IMR-90 (cell line): ENCODE measurements around the gene CMSS1. TPM values are rescaled to one million over a fixed set of nuclear protein-coding genes. Genes with fewer than 3 reads are reported as not detected.

Experiments used
- ATAC-seq: fragments of 200-7000 bp; cut with Tn5 transposase; 2 replicates; pipeline ENCODE4 v1.9.1; 2020; ENCODE audit warnings: low read depth, mild to moderate bottlenecking, moderate library complexity
- BruUV-seq: library from RNA; stranded (reverse); fragments of 400-500 nt; replicated peaks from 2 replicates; lab custom pipeline; 2021; lab: Mats Ljungman, UMichigan
- CTCF ChIA-PET: fragments of 300-600 bp; formaldehyde crosslinking; extraction: SDS; loops from one replicate; lab custom pipeline; 2021; ENCODE audit warnings: antibody characterized with exemption; lab: Yijun Ruan, JAX
- POLR2A ChIA-PET: fragments of 300-600 bp; sonication (Branson Sonifier 250); formaldehyde crosslinking; loops from one replicate; lab custom pipeline; 2022; ENCODE audit warnings: antibody characterized with exemption; ENCODE audit not compliant: unreplicated experiment; lab: Charles Lee
- DNase-seq: peaks from one replicate; pipeline ENCODE4 v3.0.0; 2013
- H2AFZ ChIP-seq: replicated peaks from 2 replicates; pipeline ENCODE3; 2013; ENCODE audit warnings: low read length, mild to moderate bottlenecking; ENCODE audit not compliant: poor library complexity
- H2AK5ac ChIP-seq: 2 replicates; pipeline ENCODE4 v1.6.1; 2013; ENCODE audit warnings: low read depth, low read length, inconsistent platforms
- H2AK9ac ChIP-seq: replicated peaks from 2 replicates; pipeline ENCODE3; 2013; ENCODE audit warnings: mild to moderate bottlenecking, low read depth, low read length, moderate library complexity; ENCODE audit not compliant: poor library complexity
- H2BK120ac ChIP-seq: 2 replicates; pipeline ENCODE4 v1.6.1; 2013; ENCODE audit warnings: low read depth, low read length, inconsistent platforms
- H2BK15ac ChIP-seq: 3 replicates; pipeline ENCODE4 v1.6.1; 2013; ENCODE audit warnings: low read depth, low read length, inconsistent platforms
- H2BK20ac ChIP-seq: 2 replicates; pipeline ENCODE4 v1.6.1; 2013; ENCODE audit warnings: low read depth, mild to moderate bottlenecking, inconsistent platforms, low read length, moderate library complexity
- H2BK5ac ChIP-seq: 2 replicates; pipeline ENCODE4 v1.6.1; 2013; ENCODE audit warnings: mild to moderate bottlenecking, low read depth, low read length, inconsistent platforms; ENCODE audit not compliant: poor library complexity, severe bottlenecking
- H3K14ac ChIP-seq: replicated peaks from 2 replicates; pipeline ENCODE4 v1.6.1; 2013; ENCODE audit warnings: low read depth, low read length, inconsistent platforms
- H3K18ac ChIP-seq: 2 replicates; pipeline ENCODE4 v1.6.1; 2013; ENCODE audit warnings: low read depth, low read length, control low read depth
- H3K23ac ChIP-seq: 2 replicates; pipeline ENCODE4 v1.6.1; 2013; ENCODE audit warnings: low read depth, low read length, inconsistent platforms
- H3K27ac ChIP-seq: 2 replicates; pipeline ENCODE4 v1.5.1; 2013; ENCODE audit warnings: mild to moderate bottlenecking, control low read depth, low read length; ENCODE audit not compliant: insufficient read depth
- H3K27me3 ChIP-seq: 2 replicates; pipeline ENCODE4 v1.6.1; 2013; ENCODE audit warnings: low read length; ENCODE audit not compliant: control insufficient read depth, insufficient read depth
- H3K36me3 ChIP-seq: 2 replicates; pipeline ENCODE4 v1.6.1; 2013; ENCODE audit warnings: low read length, mixed read lengths; ENCODE audit not compliant: control insufficient read depth, insufficient read depth
- H3K4ac ChIP-seq: 2 replicates; pipeline ENCODE4 v1.6.1; 2013; ENCODE audit warnings: low read depth, low read length, inconsistent platforms
- H3K4me1 ChIP-seq: 2 replicates; pipeline ENCODE4 v1.6.1; 2013; ENCODE audit warnings: low read length, mixed read lengths; ENCODE audit not compliant: control insufficient read depth, insufficient read depth
- H3K4me2 ChIP-seq: 2 replicates; pipeline ENCODE4 v1.6.1; 2013; ENCODE audit warnings: low read depth, mild to moderate bottlenecking, control low read depth, low read length, moderate library complexity
- H3K4me3 ChIP-seq: 2 replicates; pipeline ENCODE4 v1.5.1; 2013; ENCODE audit warnings: low read depth, mild to moderate bottlenecking, control low read depth, low read length, moderate library complexity; ENCODE audit not compliant: insufficient read depth
- H3K56ac ChIP-seq: 2 replicates; pipeline ENCODE4 v1.6.1; 2013; ENCODE audit warnings: low read length, inconsistent platforms; ENCODE audit not compliant: insufficient read depth; ENCODE audit errors: extremely low read depth
- H3K79me1 ChIP-seq, 2 experiments: 2 replicates each; pipeline ENCODE4 v1.6.1; 2013; ENCODE audit warnings: low read length in 2 of 2, inconsistent platforms in 1 of 2, low read depth in 1 of 2
- H3K9ac ChIP-seq: 2 replicates; pipeline ENCODE4 v1.6.1; 2013; ENCODE audit warnings: low read depth, low read length, control low read depth
- H3K9me1 ChIP-seq: 2 replicates; pipeline ENCODE4 v1.6.1; 2013; ENCODE audit warnings: low read length, inconsistent platforms; ENCODE audit not compliant: insufficient read depth
- H3K9me3 ChIP-seq: 2 replicates; pipeline ENCODE4 v1.6.1; 2013; ENCODE audit warnings: low read length; ENCODE audit not compliant: control insufficient read depth, insufficient read depth
- H4K20me1 ChIP-seq: 2 replicates; pipeline ENCODE4 v1.6.1; 2013; ENCODE audit warnings: low read length, inconsistent platforms; ENCODE audit not compliant: insufficient read depth
- H4K5ac ChIP-seq: 2 replicates; pipeline ENCODE4 v1.6.1; 2013; ENCODE audit warnings: mild to moderate bottlenecking, low read depth, low read length, control low read depth
- H4K8ac ChIP-seq, 2 experiments: 2 replicates each; pipeline ENCODE4 v1.6.1; 2013; ENCODE audit warnings: low read depth in 2 of 2, low read length in 2 of 2, control low read depth in 1 of 2, inconsistent platforms in 1 of 2
- H4K91ac ChIP-seq: 2 replicates; pipeline ENCODE4 v1.6.1; 2013; ENCODE audit warnings: low read depth, low read length, inconsistent platforms; ENCODE audit not compliant: insufficient read depth
- CEBPB ChIP-seq: IDR thresholded peaks from 2 replicates; pipeline ENCODE4 v1.6.1; 2012; ENCODE audit warnings: low read depth, low read length, improper control_type of control experiment
- FOS ChIP-seq: fragments of 150-350 bp; IDR thresholded peaks from 2 replicates; pipeline ENCODE4 v1.6.1; 2016; ENCODE audit warnings: low read depth, low read length
- MAFK ChIP-seq: IDR thresholded peaks from 2 replicates; pipeline ENCODE4 v1.6.1; 2012; ENCODE audit warnings: low read depth, low read length, improper control_type of control experiment
- MAZ ChIP-seq: IDR thresholded peaks from 2 replicates; pipeline ENCODE4 v1.6.1; 2012; ENCODE audit warnings: low read depth, mild to moderate bottlenecking, low read length, improper control_type of control experiment, moderate library complexity, borderline replicate concordance
- MXI1 ChIP-seq: IDR thresholded peaks from 2 replicates; pipeline ENCODE4 v1.6.1; 2012; ENCODE audit warnings: low read depth, mild to moderate bottlenecking, low read length, moderate library complexity, borderline replicate concordance
- NFE2L2 ChIP-seq: fragments of 150-350 bp; IDR thresholded peaks from 2 replicates; pipeline ENCODE4 v1.6.1; 2016; ENCODE audit warnings: low read depth, mild to moderate bottlenecking, low read length
- RAD21 ChIP-seq: IDR thresholded peaks from 2 replicates; pipeline ENCODE4 v1.6.1; 2012; ENCODE audit warnings: low read length, improper control_type of control experiment
- RFX5 ChIP-seq: IDR thresholded peaks from 2 replicates; pipeline ENCODE4 v1.8.0; 2012; ENCODE audit warnings: low read depth, mild to moderate bottlenecking, low read length, moderate library complexity
- SMC3 ChIP-seq: fragments of 150-350 bp; IDR thresholded peaks from 2 replicates; pipeline ENCODE4 v1.6.1; 2016; ENCODE audit warnings: low read depth, mild to moderate bottlenecking, antibody characterized with exemption, low read length, moderate library complexity
- WGBS, 2 experiments: methylation state at CpG; one replicate each; pipeline versions ENCODE4 v1.1.5 to v1.1.7; 2013; ENCODE audit warnings: missing lambda C conversion rate in 2 of 2; ENCODE audit not compliant: insufficient read length in 1 of 2; ENCODE audit errors: extremely low coverage in 2 of 2; 5-methylcytosine and 5-hydroxymethylcytosine counted together
- dilution Hi-C: fragments of 300-500 bp; cut with HindIII; formaldehyde crosslinking; loops from one replicate; pipeline ENCODE4 v1.14.3; 2018; ENCODE audit warnings: low sequenced_read_pairs; ENCODE audit not compliant: unreplicated experiment
- in situ Hi-C: fragments of 300-500 bp; cut with MboI; formaldehyde crosslinking; loops from 3 replicates; pipeline ENCODE4 v1.14.3; 2019; ENCODE audit warnings: low sequenced_read_pairs, inconsistent platforms, mixed read lengths
- intact Hi-C: fragments of 100-400 bp; cut with micrococcal nuclease; formaldehyde crosslinking; loops from 2 replicates; pipeline ENCODE4 v1.10.0; 2022
- polyA plus RNA-seq, 3 experiments: library from polyadenylated mRNA; depleted of rRNA; stranded (reverse); fragments of >200 nt; gene quantifications; 2 replicates each; pipeline ENCODE4 v1.2.3, GENCODE V29; 2012; ENCODE audit warnings: low replicate concordance in 1 of 3
- total RNA-seq: library from RNA; depleted of rRNA; stranded (reverse); fragments of >200 nt; gene quantifications from 2 replicates; pipeline ENCODE4 v1.2.3, GENCODE V29; 2012
- TF ChIP-seq, protein P1 (sequence below): fragments of 150-350 bp; IDR thresholded peaks from 2 replicates; pipeline ENCODE4 v1.6.1; 2016; ENCODE audit warnings: low read depth, mild to moderate bottlenecking, low read length, moderate library complexity, borderline replicate concordance
- TF ChIP-seq, protein P2 (sequence below): fragments of 150-350 bp; IDR thresholded peaks from 2 replicates; pipeline ENCODE4 v1.6.1; 2017; ENCODE audit warnings: mild to moderate bottlenecking, antibody characterized with exemption, low read length, low read depth

Gene CMSS1
- total and polyA plus RNA-seq, 2 of the 4 experiments (the other 2 are of a cell fraction): 12.5 to 13.6 TPM

DNA sequence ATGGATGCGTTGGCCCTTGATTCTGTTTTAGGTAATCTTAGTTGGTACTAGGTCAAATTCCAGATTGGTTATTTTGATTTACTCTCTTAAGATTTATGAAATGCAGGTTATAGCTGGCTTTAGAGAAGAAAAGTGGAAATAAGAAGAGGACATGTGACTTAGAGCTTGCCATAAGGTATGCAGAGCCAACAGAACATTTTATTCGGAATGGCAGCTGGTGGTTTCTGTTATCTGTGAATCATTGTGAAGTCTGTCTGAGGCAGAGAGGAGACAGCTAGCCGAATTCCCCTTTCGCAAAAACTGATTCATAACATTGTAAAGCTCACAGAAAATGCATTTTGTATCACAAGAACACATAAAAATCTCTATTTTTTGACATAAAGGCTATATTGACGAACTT lies 214.6 kb downstream of the CMSS1 start:
- TF ChIP-seq NFE2L2 (no peak), FOS (peak; percentile 66; the same call in 1 of the 2 replicates), RAD21 (0 out of 2 replicates have a peak, but pooled peaks have one; percentile 2), MAZ (no peak), MXI1 (no peak), RFX5 (no peak), SMC3 (no peak), MAFK (0 out of 2 replicates have a peak, but pooled peaks have one; percentile 5), CEBPB (peak; percentile 62; the same call in 1 of the 2 replicates)
- TF ChIP-seq, protein P1, sequence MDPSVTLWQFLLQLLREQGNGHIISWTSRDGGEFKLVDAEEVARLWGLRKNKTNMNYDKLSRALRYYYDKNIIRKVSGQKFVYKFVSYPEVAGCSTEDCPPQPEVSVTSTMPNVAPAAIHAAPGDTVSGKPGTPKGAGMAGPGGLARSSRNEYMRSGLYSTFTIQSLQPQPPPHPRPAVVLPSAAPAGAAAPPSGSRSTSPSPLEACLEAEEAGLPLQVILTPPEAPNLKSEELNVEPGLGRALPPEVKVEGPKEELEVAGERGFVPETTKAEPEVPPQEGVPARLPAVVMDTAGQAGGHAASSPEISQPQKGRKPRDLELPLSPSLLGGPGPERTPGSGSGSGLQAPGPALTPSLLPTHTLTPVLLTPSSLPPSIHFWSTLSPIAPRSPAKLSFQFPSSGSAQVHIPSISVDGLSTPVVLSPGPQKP: no peak
- TF ChIP-seq, protein P2, sequence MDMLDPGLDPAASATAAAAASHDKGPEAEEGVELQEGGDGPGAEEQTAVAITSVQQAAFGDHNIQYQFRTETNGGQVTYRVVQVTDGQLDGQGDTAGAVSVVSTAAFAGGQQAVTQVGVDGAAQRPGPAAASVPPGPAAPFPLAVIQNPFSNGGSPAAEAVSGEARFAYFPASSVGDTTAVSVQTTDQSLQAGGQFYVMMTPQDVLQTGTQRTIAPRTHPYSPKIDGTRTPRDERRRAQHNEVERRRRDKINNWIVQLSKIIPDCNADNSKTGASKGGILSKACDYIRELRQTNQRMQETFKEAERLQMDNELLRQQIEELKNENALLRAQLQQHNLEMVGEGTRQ: peak; percentile 84
- Histone ChIP-seq H3K27ac (no peak overlapping the region), H3K14ac (no peak overlapping the region), H2AK9ac (no peak overlapping the region), H3K9me3 (no peaks in the 10 kb centered on the region), H3K4me2 (peak overlapping the region; percentile 74; the same call in 1 of the 2 replicates), H2BK120ac (no peak overlapping the region), H3K18ac (peak overlapping the region; percentile 79), H3K36me3 (no peaks in the 10 kb centered on the region), H3K79me1 (no peaks in the 10 kb centered on the region), H2AK5ac (no peak overlapping the region), H2BK5ac (peak overlapping the region; percentile 80), H4K8ac (no peak overlapping the region; a peak in 1 of 4 replicates), H4K91ac (no peak overlapping the region), H4K20me1 (no peaks in the 10 kb centered on the region; the same call in 1 of the 2 replicates), H2BK20ac (no peak overlapping the region), H2BK15ac (no peak overlapping the region), H3K27me3 (no peaks in the 10 kb centered on the region), H2AFZ (no peak overlapping the region), H3K56ac (no peak overlapping the region), H4K5ac (no peak overlapping the region), H3K4me3 (no peak overlapping the region), H3K4ac (no peak overlapping the region), H3K9ac (no peak overlapping the region), H3K4me1 (peaks cover 2% of the 10 kb centered on the region; the same call in 1 of the 2 replicates), H3K9me1 (no peaks in the 10 kb centered on the region), H3K23ac (no peak overlapping the region; the same call in 1 of the 2 replicates)
- POLR2A ChIA-PET: interaction anchor here (0.6 to 1.2 kb wide), 3 partner anchors 9 to 14 kb away, joined by 3 read pairs; no protein-coding TSS in a partner anchor
- dilution Hi-C loops: no loop called here
- 100% methylated on average over 1 of the region's 5 CpGs; no CpG with 5 or more reads in 1 of the 2 experiments for WGBS, 2 experiments
- CTCF ChIA-PET: interaction anchor here (1.6 kb wide), 1 partner anchor 26 kb away, joined by 5 read pairs; no protein-coding TSS in a partner anchor
- BruUV-seq: no TSS peak
- ATAC-seq (peak; percentile 64), DNase-seq (peak; percentile 90)
- intact Hi-C loops: no loop called here
- in situ Hi-C loops: no loop called here
